Stomach (tissue), 9 donors: ENCODE data around the gene ZNRF2. TPM values are rescaled to one million over a fixed set of nuclear protein-coding genes. Genes with fewer than 3 reads are reported as not detected.
A peak's percentile ranks its signal among the peaks of the same experiment; 100 is the strongest.

Source experiments
- DNase-seq, 2 donors: peaks; one replicate each; pipeline versions ENCODE4 v3.0.0 to v3.0.0-alpha.2; 2013 to 2019
- H3K27ac ChIP-seq, 5 donors: fragments of 200-600 bp in 4 of 5; sonication (generic) in 4 of 5; one replicate each; pipeline ENCODE4 v1.5.1; 2013 to 2019; ENCODE audit warnings: mild to moderate bottlenecking in 1 of 5, moderate library complexity in 1 of 5
- H3K27me3 ChIP-seq, 3 donors: fragments of 200-600 bp; sonication (generic); one replicate each; pipeline ENCODE4 v1.5.1; 2017 to 2019; ENCODE audit warnings: mixed run types in 1 of 3
- H3K36me3 ChIP-seq, 4 donors: fragments of 200-600 bp; sonication (generic); 1 replicate in 3 of 4; 2 replicates in 1 of 4; pipeline ENCODE4 v1.5.1; 2016 to 2019
- H3K4me1 ChIP-seq, 4 donors: fragments of 200-600 bp; sonication (generic); one replicate each; pipeline ENCODE4 v1.5.1; 2016 to 2019
- H3K4me3 ChIP-seq, 4 donors: fragments of 200-600 bp; sonication (generic) in 3 of 4; one replicate each; pipeline ENCODE4 v1.5.1; 2016 to 2019; ENCODE audit warnings: mild to moderate bottlenecking in 1 of 4
- H3K9me3 ChIP-seq, 4 donors: fragments of 200-600 bp; sonication (generic); one replicate each; pipeline ENCODE4 v1.5.1; 2016 to 2019
- CTCF ChIP-seq, 7 experiments: fragments of 450-650 bp in 4 of 7; fragments of 200-600 bp in 3 of 7; sonication (generic) in 3 of 7; IDR thresholded peaks; one replicate each; pipeline ENCODE4 v1.5.1; 2016 to 2019; ENCODE audit warnings: antibody characterized with exemption in 7 of 7, control low read depth in 2 of 7, mild to moderate bottlenecking in 1 of 7
- EP300 ChIP-seq: sonication (generic); formaldehyde crosslinking; IDR thresholded peaks from one replicate; pipeline ENCODE4 v1.6.1; 2017; ENCODE audit warnings: antibody characterized with exemption
- POLR2A ChIP-seq, 4 donors: fragments of 450-650 bp; IDR thresholded peaks; one replicate each; pipeline ENCODE4 v1.6.1; 2016; ENCODE audit warnings: antibody characterized with exemption in 4 of 4, control low read depth in 2 of 4, mild to moderate bottlenecking in 1 of 4, moderate library complexity in 1 of 4
- POLR2AphosphoS5 ChIP-seq, 3 donors: sonication (generic); formaldehyde crosslinking; IDR thresholded peaks; one replicate each; pipeline ENCODE4 v1.6.1; 2016; ENCODE audit warnings: antibody characterized with exemption in 3 of 3
- WGBS, 5 donors: extraction: QIAGEN DNeasy Blood & Tissue Kit in 3 of 5; methylation state at CpG; one replicate each; pipeline versions ENCODE4 v1.1.5 to v1.1.7; 2013 to 2018; 5-methylcytosine and 5-hydroxymethylcytosine counted together
- intact Hi-C: fragments of 100-400 bp; cut with DNase I; formaldehyde crosslinking; loops from one replicate; pipeline ENCODE4 v1.15.1; 2023; ENCODE audit warnings: low total_unique reads
- polyA plus RNA-seq, 3 donors: library from polyadenylated mRNA; stranded (reverse); fragments of 200-250 nt; gene quantifications; one replicate each; pipeline ENCODE4 v1.2.3, GENCODE V29; 2013
- total RNA-seq, 5 donors: library from RNA; depleted of rRNA; stranded (reverse); fragments of >200 nt; gene quantifications; one replicate each; pipeline versions ENCODE4 v1.1.0 to v1.2.3, GENCODE V29; 2014 to 2016
- donor health status: healthy with polysubstance abuse.
- donor health status: Bipolar disorder and iron deficiency.
- donor health status: healthy.

The ZNRF2 gene
- total and polyA plus RNA-seq, 8 donors = 5.4 to 209 (median 23.6) TPM

GRCh38 chr7:30255064-30255769 is 29.2 kb upstream of the ZNRF2 start:
- H3K27me3 ChIP-seq = no peaks in the 10 kb centered on the region
- DNase-seq = peak in 1 of 2 donors; percentile 68
- intact Hi-C loops = no loop called here
- peak overlapping the region; percentile 1 to 78 (median 75) for H3K27ac ChIP-seq
- 27 to 56% (median 39%) methylated on average over 4 of the region's 4 CpGs for WGBS, 5 donors
- no peak overlapping the region for H3K4me3 ChIP-seq
- no peaks in the 10 kb centered on the region for H3K36me3 ChIP-seq
- TF ChIP-seq POLR2AphosphoS5 (IDR thresholded peaks at IDR 0.05) (peak in 1 of 3 donors; percentile 27), CTCF (IDR thresholded peaks at IDR 0.05) (no peak)
- H3K4me1 ChIP-seq = peaks cover 23 to 51% (median 35%) of the 10 kb centered on the region in 4 donors
- no peaks in the 10 kb centered on the region for H3K9me3 ChIP-seq

GRCh38 chr7:30256349-30256858 is 28.0 kb upstream of the ZNRF2 start:
- Histone ChIP-seq H3K27ac (peak overlapping the region in 2 of 5 donors; percentile 17 to 75), H3K4me1 (peaks cover 23 to 39% (median 29%) of the 10 kb centered on the region in 4 donors), H3K9me3 (no peaks in the 10 kb centered on the region), H3K36me3 (no peaks in the 10 kb centered on the region), H3K27me3 (no peaks in the 10 kb centered on the region), H3K4me3 (no peak overlapping the region)
- DNase-seq = no peak
- WGBS, 5 donors = 76 to 98% (median 98%) methylated on average over 10 of the region's 10 CpGs
- TF ChIP-seq CTCF (IDR thresholded peaks at IDR 0.05) = no peak
- intact Hi-C loops = no loop called here

GRCh38 chr7:30260246-30260768 is 24.1 kb upstream of the ZNRF2 start:
- no peak for DNase-seq
- no peak overlapping the region for H3K4me3 ChIP-seq
- 93 to 100% (median 97%) methylated on average over 1 of the region's 1 CpG for WGBS, 5 donors
- TF ChIP-seq EP300 (no peak), POLR2A (IDR thresholded peaks at IDR 0.05) (no peak), CTCF (IDR thresholded peaks at IDR 0.05) (no peak), POLR2AphosphoS5 (IDR thresholded peaks at IDR 0.05) (no peak)
- no peak overlapping the region for H3K27ac ChIP-seq
- peaks cover 0 to 18% (median 4%) of the 10 kb centered on the region in 4 donors for H3K4me1 ChIP-seq
- intact Hi-C loops = no loop called here
- H3K36me3 ChIP-seq = no peaks in the 10 kb centered on the region
- no peaks in the 10 kb centered on the region for H3K27me3 ChIP-seq
- no peaks in the 10 kb centered on the region for H3K9me3 ChIP-seq

- H3K9me3 ChIP-seq = no peaks in the 10 kb centered on the region
- H3K4me3 ChIP-seq = no peak overlapping the region
- TF ChIP-seq POLR2AphosphoS5 (IDR thresholded peaks at IDR 0.05) (no peak), POLR2A (IDR thresholded peaks at IDR 0.05) (no peak), CTCF (IDR thresholded peaks at IDR 0.05) (no peak), EP300 (no peak)
- no peaks in the 10 kb centered on the region for H3K36me3 ChIP-seq
- no peak for DNase-seq
- intact Hi-C loops = no loop called here
- 23 to 54% (median 32%) methylated on average over 4 of the region's 4 CpGs for WGBS, 5 donors
- H3K4me1 ChIP-seq = peaks cover 0 to 7% (median 0%) of the 10 kb centered on the region in 4 donors
- H3K27me3 ChIP-seq = no peaks in the 10 kb centered on the region
- H3K27ac ChIP-seq = no peak overlapping the region
These were observed 21.2 kb upstream of the ZNRF2 start for GRCh38 chr7:30263090-30263710.
